HepG2 (cell line): ENCODE data around the gene RNF14. TPM values are rescaled to one million over a fixed set of nuclear protein-coding genes. Genes with fewer than 3 reads are reported as not detected.

ENCODE experiments used
- ELF3 ChIP-seq: IDR thresholded peaks from 2 replicates; pipeline ENCODE4 v1.6.1; 2016; ENCODE audit warnings: missing genetic modification reagents, missing compliant biosample characterization
- ERF ChIP-seq: IDR thresholded peaks from 2 replicates; pipeline ENCODE4 v1.6.1; 2018; ENCODE audit warnings: missing biosample characterization, missing genetic modification reagents
- FLYWCH1 ChIP-seq: sonication (generic); formaldehyde crosslinking; IDR thresholded peaks from 2 replicates; pipeline ENCODE4 v1.8.1; 2023; ENCODE audit warnings: mild to moderate bottlenecking, missing genetic modification reagents
- IRF2 ChIP-seq: IDR thresholded peaks from 2 replicates; pipeline ENCODE4 v1.6.1; 2018; ENCODE audit warnings: missing genetic modification reagents, missing compliant biosample characterization
- JUNB ChIP-seq: sonication (generic); formaldehyde crosslinking; IDR thresholded peaks from 2 replicates; pipeline ENCODE4 v1.8.0; 2022; ENCODE audit warnings: missing genetic modification reagents, mild to moderate bottlenecking, borderline replicate concordance
- MBNL3 ChIP-seq: fragments of 250-450 bp; sonication (Bioruptor Pico); conservative IDR thresholded peaks from 2 replicates; pipeline ENCODE4 v1.8.0; 2022; ENCODE audit warnings: mild to moderate bottlenecking, inconsistent platforms
- PRPF4 ChIP-seq: fragments of 200-400 bp; formaldehyde crosslinking; IDR thresholded peaks from 2 replicates; pipeline ENCODE4 v1.6.1; 2016; ENCODE audit warnings: low read length, low read depth; ENCODE audit not compliant: poor library complexity, severe bottlenecking
- SETDB1 ChIP-seq: sonication (generic); formaldehyde crosslinking; IDR thresholded peaks from 2 replicates; pipeline ENCODE4 v1.5.1; 2020; ENCODE audit warnings: missing genetic modification reagents, mild to moderate bottlenecking, borderline replicate concordance
- SMAD9 ChIP-seq: sonication (generic); formaldehyde crosslinking; IDR thresholded peaks from 2 replicates; pipeline ENCODE4 v1.5.1; 2020; ENCODE audit warnings: mild to moderate bottlenecking, missing genetic modification reagents
- SOX6 ChIP-seq, 2 experiments: fragments of 450-650 bp in 1 of 2; sonication (generic) in 1 of 2; formaldehyde crosslinking in 1 of 2; IDR thresholded peaks; 2 replicates each; pipeline versions ENCODE4 v1.4.0 to v1.6.1; 2017 to 2020; ENCODE audit warnings: antibody characterized with exemption in 1 of 2, mild to moderate bottlenecking in 1 of 2, missing genetic modification reagents in 1 of 2
- ZFP41 ChIP-seq: sonication (generic); formaldehyde crosslinking; IDR thresholded peaks from 2 replicates; pipeline ENCODE4 v1.4.0; 2020; ENCODE audit warnings: mild to moderate bottlenecking, missing genetic modification reagents, borderline replicate concordance
- ZNF329 ChIP-seq: sonication (generic); formaldehyde crosslinking; IDR thresholded peaks from 2 replicates; pipeline ENCODE4 v1.9.0; 2021; ENCODE audit warnings: low read depth, mild to moderate bottlenecking, missing genetic modification reagents
- ZNF790 ChIP-seq: sonication (generic); formaldehyde crosslinking; IDR thresholded peaks from 2 replicates; pipeline ENCODE4 v1.8.0; 2022; ENCODE audit warnings: missing genetic modification reagents, mild to moderate bottlenecking, borderline replicate concordance
- polyA plus RNA-seq, 8 experiments: library from polyadenylated mRNA; depleted of rRNA in 3 of 8; stranded (reverse) in 7 of 8; unstranded in 1 of 8; fragments of >200 nt; fragmentation: Illumina TruSeq in 4 of 8; extraction: Trizol in 4 of 8; gene quantifications; 2 replicates each; pipeline versions ENCODE4 v1.2.1 to v1.2.3, GENCODE V29; 2011 to 2016; ENCODE audit warnings: low read depth in 4 of 8, missing spikeins in 1 of 8, mixed read lengths in 1 of 8; ENCODE audit not compliant: insufficient read depth in 1 of 8
- total RNA-seq, 5 experiments: library from RNA; depleted of rRNA; stranded (reverse); fragments of >200 nt; fragmentation: Illumina TruSeq; extraction: Trizol; gene quantifications; 2 replicates each; pipeline ENCODE4 v1.2.3, GENCODE V29; 2016; ENCODE audit warnings: low read depth in 1 of 5
- TF ChIP-seq, protein P1 (sequence below): sonication (generic); formaldehyde crosslinking; conservative IDR thresholded peaks from 2 replicates; pipeline ENCODE4 v1.8.0; 2022; ENCODE audit warnings: low read depth, missing genetic modification reagents
- TF ChIP-seq, protein P2 (sequence below), 2 experiments: sonication (generic) in 1 of 2; formaldehyde crosslinking in 1 of 2; IDR thresholded peaks; 2 replicates each; pipeline versions ENCODE4 v1.4.0 to v1.6.1; 2018 to 2020; ENCODE audit warnings: missing genetic modification reagents in 2 of 2, borderline replicate concordance in 1 of 2, low read depth in 1 of 2, mild to moderate bottlenecking in 1 of 2, missing biosample characterization in 1 of 2
- TF ChIP-seq, protein P3 (sequence below): sonication (generic); formaldehyde crosslinking; IDR thresholded peaks from 2 replicates; pipeline ENCODE4 v1.8.1; 2023; ENCODE audit warnings: mild to moderate bottlenecking, moderate library complexity, missing genetic modification reagents
- TF ChIP-seq, protein P4 (sequence below): IDR thresholded peaks from 2 replicates; pipeline ENCODE4 v1.6.1; 2016; ENCODE audit warnings: mild to moderate bottlenecking, missing biosample characterization, missing genetic modification reagents

Gene RNF14
- total and polyA plus RNA-seq, 2 of the 13 experiments (the other 11 are each of a cell fraction or from before 2014, with no cell fraction given): 11.3 to 28.1 TPM

DNA sequence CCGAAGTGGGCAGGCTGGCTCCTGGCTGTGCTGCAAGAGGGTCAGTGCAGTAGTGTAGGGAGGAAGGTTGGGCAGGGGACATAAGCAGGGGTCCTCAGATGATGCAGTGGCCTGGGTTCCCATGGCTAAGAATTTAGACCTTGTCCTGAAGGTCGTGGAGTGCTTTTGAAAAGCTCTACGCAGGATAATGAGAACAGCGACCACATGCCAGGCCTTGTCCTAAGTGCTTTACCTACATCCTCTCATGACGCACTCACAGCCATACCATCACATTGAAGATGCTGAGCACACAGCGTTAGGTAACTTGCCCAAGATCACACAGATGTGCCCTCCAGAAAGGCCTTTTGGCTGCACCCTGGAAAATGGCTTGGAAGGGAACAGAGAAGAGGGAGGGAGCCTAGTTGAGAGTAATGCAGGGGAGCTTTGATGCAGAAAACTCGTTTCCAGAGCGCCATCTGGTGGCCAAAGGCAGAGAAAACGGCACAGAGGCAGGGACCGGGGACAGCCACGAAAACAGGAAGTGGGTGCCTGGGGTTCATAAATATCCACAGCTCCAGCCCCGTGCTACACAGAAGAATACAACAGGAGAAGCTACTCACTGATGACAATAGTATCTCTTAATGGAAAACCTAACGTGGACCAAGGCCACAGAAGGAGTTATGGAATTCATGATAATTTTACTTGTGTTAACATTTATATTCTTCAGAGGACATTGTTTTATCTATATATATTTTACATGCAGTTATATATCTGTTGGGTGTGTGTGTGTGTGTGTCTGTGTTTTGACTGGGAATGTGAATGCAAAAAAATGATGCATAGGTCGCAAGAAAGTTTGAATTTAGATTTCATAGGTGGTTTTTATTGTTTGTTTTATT is 8.2 kb upstream of the RNF14 start (continued):
- TF ChIP-seq, protein P1, sequence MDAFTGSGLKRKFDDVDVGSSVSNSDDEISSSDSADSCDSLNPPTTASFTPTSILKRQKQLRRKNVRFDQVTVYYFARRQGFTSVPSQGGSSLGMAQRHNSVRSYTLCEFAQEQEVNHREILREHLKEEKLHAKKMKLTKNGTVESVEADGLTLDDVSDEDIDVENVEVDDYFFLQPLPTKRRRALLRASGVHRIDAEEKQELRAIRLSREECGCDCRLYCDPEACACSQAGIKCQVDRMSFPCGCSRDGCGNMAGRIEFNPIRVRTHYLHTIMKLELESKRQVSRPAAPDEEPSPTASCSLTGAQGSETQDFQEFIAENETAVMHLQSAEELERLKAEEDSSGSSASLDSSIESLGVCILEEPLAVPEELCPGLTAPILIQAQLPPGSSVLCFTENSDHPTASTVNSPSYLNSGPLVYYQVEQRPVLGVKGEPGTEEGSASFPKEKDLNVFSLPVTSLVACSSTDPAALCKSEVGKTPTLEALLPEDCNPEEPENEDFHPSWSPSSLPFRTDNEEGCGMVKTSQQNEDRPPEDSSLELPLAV (CRISPR knock-in tag): no peak
- TF ChIP-seq SMAD9 (no peak), IRF2 (CRISPR knock-in tag) (peak; percentile 46; the same call in 1 of the 2 replicates), ZNF329 (CRISPR knock-in tag) (no peak), ERF (CRISPR knock-in tag) (0 out of 2 replicates have a peak, but pooled peaks have one; percentile 40), FLYWCH1 (no peak), ZNF790 (no peak), JUNB (CRISPR knock-in tag) (no peak), SETDB1 (CRISPR knock-in tag) (no peak), ZFP41 (CRISPR knock-in tag) (no peak), MBNL3 (CRISPR knock-in tag) (no peak), SOX6 (IDR thresholded peaks at IDR 0.05) (no peak), SOX6 (CRISPR knock-in tag; IDR thresholded peaks at IDR 0.05) (0 out of 2 replicates have a peak, but pooled peaks have one; percentile 7), PRPF4 (no peak), ELF3 (CRISPR knock-in tag) (peak; percentile 72)
- TF ChIP-seq, protein P2, sequence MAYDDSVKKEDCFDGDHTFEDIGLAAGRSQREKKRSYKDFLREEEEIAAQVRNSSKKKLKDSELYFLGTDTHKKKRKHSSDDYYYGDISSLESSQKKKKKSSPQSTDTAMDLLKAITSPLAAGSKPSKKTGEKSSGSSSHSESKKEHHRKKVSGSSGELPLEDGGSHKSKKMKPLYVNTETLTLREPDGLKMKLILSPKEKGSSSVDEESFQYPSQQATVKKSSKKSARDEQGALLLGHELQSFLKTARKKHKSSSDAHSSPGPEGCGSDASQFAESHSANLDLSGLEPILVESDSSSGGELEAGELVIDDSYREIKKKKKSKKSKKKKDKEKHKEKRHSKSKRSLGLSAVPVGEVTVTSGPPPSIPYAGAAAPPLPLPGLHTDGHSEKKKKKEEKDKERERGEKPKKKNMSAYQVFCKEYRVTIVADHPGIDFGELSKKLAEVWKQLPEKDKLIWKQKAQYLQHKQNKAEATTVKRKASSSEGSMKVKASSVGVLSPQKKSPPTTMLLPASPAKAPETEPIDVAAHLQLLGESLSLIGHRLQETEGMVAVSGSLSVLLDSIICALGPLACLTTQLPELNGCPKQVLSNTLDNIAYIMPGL (CRISPR knock-in tag; IDR thresholded peaks at IDR 0.05; ENCODE audit: borderline replicate concordance in 1 of 2, low read depth in 1 of 2): peak; percentile 58 to 85
- TF ChIP-seq, protein P3, sequence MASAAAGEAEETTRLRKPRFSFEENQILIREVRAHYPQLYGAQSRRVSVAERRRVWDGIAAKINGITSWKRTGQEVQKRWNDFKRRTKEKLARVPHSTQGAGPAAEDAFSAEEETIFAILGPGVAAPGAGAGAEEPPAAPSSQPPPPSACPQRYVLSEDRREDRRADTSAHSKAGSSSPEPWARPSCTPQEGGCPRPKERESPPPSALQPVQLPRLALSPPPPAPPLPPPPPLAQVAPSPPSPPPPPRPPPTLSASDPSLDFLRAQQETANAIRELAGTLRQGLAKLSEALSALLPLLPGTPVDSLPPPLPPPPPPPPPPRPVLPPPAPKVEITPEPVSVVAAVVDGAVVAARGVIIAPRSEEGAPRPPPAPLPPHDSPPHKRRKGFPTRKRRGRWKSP: no peak
- TF ChIP-seq, protein P4, sequence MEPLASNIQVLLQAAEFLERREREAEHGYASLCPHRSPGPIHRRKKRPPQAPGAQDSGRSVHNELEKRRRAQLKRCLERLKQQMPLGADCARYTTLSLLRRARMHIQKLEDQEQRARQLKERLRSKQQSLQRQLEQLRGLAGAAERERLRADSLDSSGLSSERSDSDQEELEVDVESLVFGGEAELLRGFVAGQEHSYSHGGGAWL (CRISPR knock-in tag): 0 out of 2 replicates have a peak, but pooled peaks have one; percentile 21
